ENCODE measurements around the gene LILRA6. TPM values are rescaled to one million over a fixed set of nuclear protein-coding genes. Genes with fewer than 3 reads are reported as not detected.

The LILRA6 gene
- total RNA-seq, 1 experiment from 2014 or later = 0.08 TPM

DNA sequence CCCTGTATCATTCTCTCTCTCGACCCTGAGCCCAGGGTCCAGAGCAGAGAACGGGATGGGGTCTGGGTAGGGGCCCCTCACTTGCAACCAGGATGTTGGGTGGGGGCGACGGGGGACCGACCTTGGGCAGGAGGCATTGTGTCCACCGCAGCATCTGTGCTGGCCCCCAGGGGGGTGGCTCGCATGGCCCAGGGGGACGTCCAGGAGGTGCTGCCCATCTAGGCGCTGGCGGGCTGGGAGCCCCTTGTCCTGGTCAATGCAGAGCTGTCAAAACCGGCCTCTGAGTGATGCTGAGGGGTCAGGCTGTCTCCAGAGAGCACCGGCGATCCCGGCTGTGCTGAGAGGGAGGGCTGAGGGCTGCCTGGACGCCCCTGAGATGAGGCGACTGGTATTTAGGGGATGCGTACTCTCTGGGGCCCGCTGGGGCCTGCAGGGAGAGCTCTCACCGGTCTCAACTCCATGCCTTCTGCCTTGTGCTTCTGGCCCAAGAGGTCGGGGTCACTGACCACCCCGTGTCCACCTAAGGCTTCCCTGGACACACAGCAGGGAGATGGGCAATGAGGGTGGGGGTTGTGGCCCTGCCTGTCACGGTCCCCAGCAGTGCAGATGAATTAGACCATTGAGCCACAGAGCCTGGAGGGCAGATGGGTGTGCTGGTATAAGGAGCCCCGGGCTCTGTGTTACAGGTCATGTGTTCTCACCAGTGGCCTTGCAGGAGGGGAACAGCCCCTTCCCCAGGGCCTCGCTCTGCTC, 33.4 kb downstream of the LILRA6 start:
- Histone ChIP-seq H3K9me3 (ENCODE audit: control insufficient read depth, insufficient read depth, low read depth, low read length) (no peaks in the 10 kb centered on the region), H3K27me3 (ENCODE audit: control insufficient read depth, insufficient read depth, low read length) (no peaks in the 10 kb centered on the region), H3K4me1 (ENCODE audit: control insufficient read depth, insufficient read depth, low read length) (peaks cover 68% of the 10 kb centered on the region), H3K36me3 (ENCODE audit: control insufficient read depth, insufficient read depth, low read length) (peaks cover 19% of the 10 kb centered on the region), H3K4me3 (ENCODE audit: low read depth in 2 of 2, low read length in 2 of 2) (0 out of 4 replicates have a peak overlapping the region, but pooled peaks of 1 of the 2 experiments have one; percentile 5), H3K27ac (ENCODE audit: low read length) (peak overlapping the region; percentile 64)
- DNase-seq (ENCODE audit: low read depth, low spot score) = no peak
- ChIA-PET CTCF (no interaction called here), POLR2A (interaction anchor here (1.1 kb wide), 1 partner anchor 8 kb away, joined by 3 read pairs; no protein-coding TSS in a partner anchor)
- ATAC-seq = peak; percentile 65
- no peak; the same call in 1 of the 2 replicates for TF ChIP-seq POLR2AphosphoS5 (IDR thresholded peaks at IDR 0.05; ENCODE audit: low read depth, low read length)
- TF ChIP-seq SIN3A (IDR thresholded peaks at IDR 0.05; ENCODE audit: borderline replicate concordance, insufficient read depth, low read depth, low read length) = peak; percentile 42; the same call in 1 of the 2 replicates
- TF ChIP-seq, protein P1, sequence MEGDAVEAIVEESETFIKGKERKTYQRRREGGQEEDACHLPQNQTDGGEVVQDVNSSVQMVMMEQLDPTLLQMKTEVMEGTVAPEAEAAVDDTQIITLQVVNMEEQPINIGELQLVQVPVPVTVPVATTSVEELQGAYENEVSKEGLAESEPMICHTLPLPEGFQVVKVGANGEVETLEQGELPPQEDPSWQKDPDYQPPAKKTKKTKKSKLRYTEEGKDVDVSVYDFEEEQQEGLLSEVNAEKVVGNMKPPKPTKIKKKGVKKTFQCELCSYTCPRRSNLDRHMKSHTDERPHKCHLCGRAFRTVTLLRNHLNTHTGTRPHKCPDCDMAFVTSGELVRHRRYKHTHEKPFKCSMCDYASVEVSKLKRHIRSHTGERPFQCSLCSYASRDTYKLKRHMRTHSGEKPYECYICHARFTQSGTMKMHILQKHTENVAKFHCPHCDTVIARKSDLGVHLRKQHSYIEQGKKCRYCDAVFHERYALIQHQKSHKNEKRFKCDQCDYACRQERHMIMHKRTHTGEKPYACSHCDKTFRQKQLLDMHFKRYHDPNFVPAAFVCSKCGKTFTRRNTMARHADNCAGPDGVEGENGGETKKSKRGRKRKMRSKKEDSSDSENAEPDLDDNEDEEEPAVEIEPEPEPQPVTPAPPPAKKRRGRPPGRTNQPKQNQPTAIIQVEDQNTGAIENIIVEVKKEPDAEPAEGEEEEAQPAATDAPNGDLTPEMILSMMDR (IDR thresholded peaks at IDR 0.05) = no peak
- in situ Hi-C loops (cut with HindIII; ENCODE audit: low pct_unique_long_range_greater_than_20kb, low sequenced_read_pairs) (no loop called here), intact Hi-C loops (cut with micrococcal nuclease; ENCODE audit: unreplicated experiment) (no loop called here)
- BruUV-seq (replicated peaks) = no TSS peak

DNA sequence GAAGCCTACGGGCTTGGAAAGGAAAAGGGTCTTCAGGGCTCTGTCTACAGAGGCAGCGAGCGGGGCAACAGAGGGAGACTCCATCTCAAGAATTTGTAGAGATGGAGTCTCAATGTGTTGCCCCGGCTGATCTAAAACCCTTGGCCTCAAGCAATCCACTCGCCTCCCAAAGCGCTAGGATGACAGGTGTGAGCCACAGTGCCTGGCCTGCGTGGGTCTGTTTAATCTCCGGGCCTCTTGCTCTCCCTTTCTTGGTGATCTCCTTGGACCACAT, 33.9 kb downstream of the LILRA6 start:
- ATAC-seq (peak; percentile 32), DNase-seq (ENCODE audit: low read depth, low spot score) (no peak)
- H3K9me3 ChIP-seq (ENCODE audit: control insufficient read depth, insufficient read depth, low read depth, low read length) = no peaks in the 10 kb centered on the region
- no peak overlapping the region for H3K4me3 ChIP-seq (ENCODE audit: low read depth in 2 of 2, low read length in 2 of 2)
- CTCF ChIA-PET = no interaction called here
- H3K27me3 ChIP-seq (ENCODE audit: control insufficient read depth, insufficient read depth, low read length) = no peaks in the 10 kb centered on the region
- BruUV-seq (replicated peaks) = no TSS peak
- peaks cover 72% of the 10 kb centered on the region for H3K4me1 ChIP-seq (ENCODE audit: control insufficient read depth, insufficient read depth, low read length)
- intact Hi-C loops (cut with micrococcal nuclease; ENCODE audit: unreplicated experiment) (no loop called here), in situ Hi-C loops (cut with HindIII; ENCODE audit: low pct_unique_long_range_greater_than_20kb, low sequenced_read_pairs) (no loop called here)
- H3K27ac ChIP-seq (ENCODE audit: low read length) = peak overlapping the region; percentile 64; the same call in 1 of the 2 replicates
- TF ChIP-seq TCF7L2 (IDR thresholded peaks at IDR 0.05; ENCODE audit: low read depth, low read length) (no peak), POLR2AphosphoS5 (IDR thresholded peaks at IDR 0.05; ENCODE audit: low read depth, low read length) (peak; percentile 52), SIN3A (IDR thresholded peaks at IDR 0.05; ENCODE audit: borderline replicate concordance, insufficient read depth, low read depth, low read length) (no peak)
- TF ChIP-seq, protein P2, sequence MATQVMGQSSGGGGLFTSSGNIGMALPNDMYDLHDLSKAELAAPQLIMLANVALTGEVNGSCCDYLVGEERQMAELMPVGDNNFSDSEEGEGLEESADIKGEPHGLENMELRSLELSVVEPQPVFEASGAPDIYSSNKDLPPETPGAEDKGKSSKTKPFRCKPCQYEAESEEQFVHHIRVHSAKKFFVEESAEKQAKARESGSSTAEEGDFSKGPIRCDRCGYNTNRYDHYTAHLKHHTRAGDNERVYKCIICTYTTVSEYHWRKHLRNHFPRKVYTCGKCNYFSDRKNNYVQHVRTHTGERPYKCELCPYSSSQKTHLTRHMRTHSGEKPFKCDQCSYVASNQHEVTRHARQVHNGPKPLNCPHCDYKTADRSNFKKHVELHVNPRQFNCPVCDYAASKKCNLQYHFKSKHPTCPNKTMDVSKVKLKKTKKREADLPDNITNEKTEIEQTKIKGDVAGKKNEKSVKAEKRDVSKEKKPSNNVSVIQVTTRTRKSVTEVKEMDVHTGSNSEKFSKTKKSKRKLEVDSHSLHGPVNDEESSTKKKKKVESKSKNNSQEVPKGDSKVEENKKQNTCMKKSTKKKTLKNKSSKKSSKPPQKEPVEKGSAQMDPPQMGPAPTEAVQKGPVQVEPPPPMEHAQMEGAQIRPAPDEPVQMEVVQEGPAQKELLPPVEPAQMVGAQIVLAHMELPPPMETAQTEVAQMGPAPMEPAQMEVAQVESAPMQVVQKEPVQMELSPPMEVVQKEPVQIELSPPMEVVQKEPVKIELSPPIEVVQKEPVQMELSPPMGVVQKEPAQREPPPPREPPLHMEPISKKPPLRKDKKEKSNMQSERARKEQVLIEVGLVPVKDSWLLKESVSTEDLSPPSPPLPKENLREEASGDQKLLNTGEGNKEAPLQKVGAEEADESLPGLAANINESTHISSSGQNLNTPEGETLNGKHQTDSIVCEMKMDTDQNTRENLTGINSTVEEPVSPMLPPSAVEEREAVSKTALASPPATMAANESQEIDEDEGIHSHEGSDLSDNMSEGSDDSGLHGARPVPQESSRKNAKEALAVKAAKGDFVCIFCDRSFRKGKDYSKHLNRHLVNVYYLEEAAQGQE (IDR thresholded peaks at IDR 0.05; ENCODE audit: insufficient read depth in 1 of 2, low read depth in 2 of 2, low read length in 1 of 2) = no peak
- TF ChIP-seq, protein P1 (IDR thresholded peaks at IDR 0.05) = no peak
- H3K36me3 ChIP-seq (ENCODE audit: control insufficient read depth, insufficient read depth, low read length) = peaks cover 21% of the 10 kb centered on the region
- POLR2A ChIA-PET = no interaction called here
